Stomach (tissue), 9 donors: Measurements from ENCODE around the gene MAEA. TPM values are rescaled to one million over a fixed set of nuclear protein-coding genes. Genes with fewer than 3 reads are reported as not detected.

Experiments
- DNase-seq, 2 donors: peaks; one replicate each; pipeline versions ENCODE4 v3.0.0 to v3.0.0-alpha.2; 2013 to 2019
- H3K27ac ChIP-seq, 5 donors: fragments of 200-600 bp in 4 of 5; sonication (generic) in 4 of 5; one replicate each; pipeline ENCODE4 v1.5.1; 2013 to 2019; ENCODE audit warnings: mild to moderate bottlenecking in 1 of 5, moderate library complexity in 1 of 5
- H3K27me3 ChIP-seq, 3 donors: fragments of 200-600 bp; sonication (generic); one replicate each; pipeline ENCODE4 v1.5.1; 2017 to 2019; ENCODE audit warnings: mixed run types in 1 of 3
- H3K36me3 ChIP-seq, 4 donors: fragments of 200-600 bp; sonication (generic); 1 replicate in 3 of 4; 2 replicates in 1 of 4; pipeline ENCODE4 v1.5.1; 2016 to 2019
- H3K4me1 ChIP-seq, 4 donors: fragments of 200-600 bp; sonication (generic); one replicate each; pipeline ENCODE4 v1.5.1; 2016 to 2019
- H3K4me3 ChIP-seq, 4 donors: fragments of 200-600 bp; sonication (generic) in 3 of 4; one replicate each; pipeline ENCODE4 v1.5.1; 2016 to 2019; ENCODE audit warnings: mild to moderate bottlenecking in 1 of 4
- H3K9me3 ChIP-seq, 4 donors: fragments of 200-600 bp; sonication (generic); one replicate each; pipeline ENCODE4 v1.5.1; 2016 to 2019
- EP300 ChIP-seq: sonication (generic); formaldehyde crosslinking; IDR thresholded peaks from one replicate; pipeline ENCODE4 v1.6.1; 2017; ENCODE audit warnings: antibody characterized with exemption
- POLR2A ChIP-seq, 4 donors: fragments of 450-650 bp; IDR thresholded peaks; one replicate each; pipeline ENCODE4 v1.6.1; 2016; ENCODE audit warnings: antibody characterized with exemption in 4 of 4, control low read depth in 2 of 4, mild to moderate bottlenecking in 1 of 4, moderate library complexity in 1 of 4
- POLR2AphosphoS5 ChIP-seq, 3 donors: sonication (generic); formaldehyde crosslinking; IDR thresholded peaks; one replicate each; pipeline ENCODE4 v1.6.1; 2016; ENCODE audit warnings: antibody characterized with exemption in 3 of 3
- WGBS, 5 donors: extraction: QIAGEN DNeasy Blood & Tissue Kit in 3 of 5; methylation state at CpG; one replicate each; pipeline versions ENCODE4 v1.1.5 to v1.1.7; 2013 to 2018; 5-methylcytosine and 5-hydroxymethylcytosine counted together
- intact Hi-C: fragments of 100-400 bp; cut with DNase I; formaldehyde crosslinking; loops from one replicate; pipeline ENCODE4 v1.15.1; 2023; ENCODE audit warnings: low total_unique reads
- polyA plus RNA-seq, 3 donors: library from polyadenylated mRNA; stranded (reverse); fragments of 200-250 nt; gene quantifications; one replicate each; pipeline ENCODE4 v1.2.3, GENCODE V29; 2013
- total RNA-seq, 5 donors: library from RNA; depleted of rRNA; stranded (reverse); fragments of >200 nt; gene quantifications; one replicate each; pipeline versions ENCODE4 v1.1.0 to v1.2.3, GENCODE V29; 2014 to 2016
- TF ChIP-seq, protein P1 (sequence below), 7 experiments: fragments of 450-650 bp in 4 of 7; fragments of 200-600 bp in 3 of 7; sonication (generic) in 3 of 7; IDR thresholded peaks; one replicate each; pipeline ENCODE4 v1.5.1; 2016 to 2019; ENCODE audit warnings: antibody characterized with exemption in 7 of 7, control low read depth in 2 of 7, mild to moderate bottlenecking in 1 of 7
- donor health status: healthy with polysubstance abuse.
- donor health status: Bipolar disorder and iron deficiency.
- donor health status: healthy.

MAEA gene
- total and polyA plus RNA-seq, 8 donors: 34.0 to 295 (median 63.0) TPM

DNA sequence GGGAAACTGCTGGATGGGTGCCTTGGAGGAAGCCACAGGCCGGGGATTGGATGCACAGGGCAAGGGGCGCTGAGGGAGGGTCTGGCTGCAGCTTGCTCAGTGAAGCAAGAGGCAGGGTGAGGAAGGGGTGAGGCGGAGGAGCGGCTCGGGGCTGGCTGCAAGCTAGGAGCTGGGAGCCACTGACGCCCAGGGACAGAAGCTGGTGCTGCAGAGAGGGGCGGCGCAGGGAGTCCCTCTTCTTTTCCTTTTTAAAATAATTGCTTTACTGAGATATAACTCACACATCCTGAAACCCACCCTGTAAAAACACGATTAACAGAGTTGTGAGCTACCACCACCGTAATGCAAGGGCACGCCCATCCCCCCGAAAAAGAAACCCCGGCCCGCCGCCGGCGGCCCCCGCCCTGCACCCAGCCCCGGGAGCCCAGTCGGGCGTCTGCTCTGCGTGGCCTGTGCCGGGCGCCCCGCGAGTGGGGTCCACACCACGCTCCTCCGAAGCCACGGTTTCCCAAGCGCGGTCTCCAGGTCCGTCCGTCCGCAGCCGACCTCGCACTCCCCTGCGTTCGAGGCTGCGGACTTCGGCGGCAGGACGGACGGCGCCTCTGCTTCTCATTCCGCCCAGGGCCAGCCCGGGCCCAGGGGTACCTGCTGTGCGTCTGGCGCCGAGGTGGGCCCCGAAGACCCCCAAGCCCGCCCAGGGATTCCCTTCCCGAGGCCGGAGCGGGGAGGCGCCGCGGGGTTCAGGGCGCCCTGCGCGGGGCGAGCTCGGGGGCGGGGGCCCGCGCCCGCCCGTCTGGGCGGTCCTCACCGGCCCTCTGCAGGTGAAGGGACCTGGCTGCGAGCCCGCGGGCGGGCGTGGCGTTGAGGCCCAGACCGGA, 56.5 kb downstream of the MAEA start:
- peaks cover 5 to 20% (median 17%) of the 10 kb centered on the region in 4 donors for H3K36me3 ChIP-seq
- no peaks in the 10 kb centered on the region for H3K9me3 ChIP-seq
- H3K4me1 ChIP-seq: peaks cover 19 to 54% (median 48%) of the 10 kb centered on the region in 4 donors
- intact Hi-C loops: loop anchor here (5.0 kb wide), 1 partner anchor 54 kb away; no protein-coding TSS in a partner anchor
- H3K27me3 ChIP-seq: no peaks in the 10 kb centered on the region
- peak overlapping the region; percentile 90 to 100 (median 100) for H3K27ac ChIP-seq
- TF ChIP-seq EP300: no peak
- peak overlapping the region; percentile 73 to 97 (median 91) for H3K4me3 ChIP-seq
- DNase-seq: peak; percentile 42 to 87
- 0 to 2% (median 1%) methylated on average over 19 to 76 of the region's 76 CpGs for WGBS, 5 donors

DNA sequence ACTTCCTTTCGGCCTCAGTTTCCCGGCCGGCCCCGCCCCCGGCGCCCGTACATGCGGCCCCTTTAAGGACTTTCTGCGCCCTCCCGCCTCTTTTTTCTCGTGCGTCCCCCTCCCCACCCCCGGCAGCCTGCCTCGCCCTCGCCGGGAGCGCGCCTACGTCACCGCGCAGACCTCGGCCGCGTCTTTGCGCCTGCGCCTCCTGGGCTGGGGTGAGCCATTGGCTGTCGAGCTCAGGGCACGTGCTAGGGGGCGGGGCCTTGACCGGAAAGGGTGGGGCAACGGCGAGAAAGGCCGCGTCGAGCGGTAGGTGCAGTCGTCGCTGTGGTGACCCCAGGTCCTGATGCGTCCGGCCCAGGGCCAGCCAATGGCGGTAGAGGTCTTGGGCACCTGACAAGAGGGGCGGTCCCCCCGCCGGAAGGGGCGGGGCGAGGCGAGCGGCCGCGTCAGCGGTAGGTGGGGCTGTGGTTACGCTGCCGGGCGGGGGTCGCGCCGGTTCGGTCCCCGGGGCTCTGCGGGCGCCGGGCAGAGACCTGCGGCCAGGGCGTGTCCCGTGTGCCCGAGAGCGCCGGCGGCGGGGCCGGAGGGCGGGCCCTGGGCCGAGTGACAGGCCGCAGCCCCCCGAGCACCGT, 57.2 kb downstream of the MAEA start, which contains the start of gene UVSSA:
TSS of gene UVSSA (plus strand) at position 428 of the 629 bp plus-strand sequence. CDS start 884 bp downstream, outside the sequence.
- 0 to 1% (median 1%) methylated on average over 10 to 76 of the region's 76 CpGs for WGBS, 5 donors

DNA sequence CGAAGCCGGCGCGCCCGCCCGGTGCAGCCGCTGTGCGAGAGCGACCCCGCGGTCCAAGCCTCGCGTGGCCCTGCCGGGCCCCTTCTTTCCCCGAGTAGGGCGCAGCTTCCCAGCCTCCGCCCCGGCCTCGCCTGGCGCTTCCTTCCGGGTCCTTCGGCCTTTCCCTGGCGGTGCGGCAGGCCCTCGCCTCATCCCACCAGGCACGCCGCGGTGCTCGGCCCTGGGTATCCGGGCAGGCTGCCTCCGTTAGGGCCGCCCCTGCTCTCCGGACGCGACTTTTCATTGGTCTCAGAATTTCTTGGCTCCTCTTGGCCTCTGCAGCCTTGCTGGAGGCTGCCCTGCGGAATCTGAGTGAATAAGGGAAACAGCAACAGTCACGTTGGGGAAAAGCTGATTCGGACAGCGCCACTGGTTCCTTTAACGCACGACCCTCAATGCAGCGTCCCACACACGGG, 57.7 kb downstream of the MAEA start:
- peak; percentile 72 to 91 for DNase-seq
- TF ChIP-seq EP300 (no peak), POLR2A (IDR thresholded peaks at IDR 0.05) (no peak), POLR2AphosphoS5 (IDR thresholded peaks at IDR 0.05) (peak in 2 of 3 donors; percentile 4 to 53)
- TF ChIP-seq, protein P1, sequence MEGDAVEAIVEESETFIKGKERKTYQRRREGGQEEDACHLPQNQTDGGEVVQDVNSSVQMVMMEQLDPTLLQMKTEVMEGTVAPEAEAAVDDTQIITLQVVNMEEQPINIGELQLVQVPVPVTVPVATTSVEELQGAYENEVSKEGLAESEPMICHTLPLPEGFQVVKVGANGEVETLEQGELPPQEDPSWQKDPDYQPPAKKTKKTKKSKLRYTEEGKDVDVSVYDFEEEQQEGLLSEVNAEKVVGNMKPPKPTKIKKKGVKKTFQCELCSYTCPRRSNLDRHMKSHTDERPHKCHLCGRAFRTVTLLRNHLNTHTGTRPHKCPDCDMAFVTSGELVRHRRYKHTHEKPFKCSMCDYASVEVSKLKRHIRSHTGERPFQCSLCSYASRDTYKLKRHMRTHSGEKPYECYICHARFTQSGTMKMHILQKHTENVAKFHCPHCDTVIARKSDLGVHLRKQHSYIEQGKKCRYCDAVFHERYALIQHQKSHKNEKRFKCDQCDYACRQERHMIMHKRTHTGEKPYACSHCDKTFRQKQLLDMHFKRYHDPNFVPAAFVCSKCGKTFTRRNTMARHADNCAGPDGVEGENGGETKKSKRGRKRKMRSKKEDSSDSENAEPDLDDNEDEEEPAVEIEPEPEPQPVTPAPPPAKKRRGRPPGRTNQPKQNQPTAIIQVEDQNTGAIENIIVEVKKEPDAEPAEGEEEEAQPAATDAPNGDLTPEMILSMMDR (IDR thresholded peaks at IDR 0.05): no peak
- Histone ChIP-seq H3K27ac (peak overlapping the region; percentile 98 to 100 (median 100)), H3K4me1 (peaks cover 19 to 62% (median 56%) of the 10 kb centered on the region in 4 donors), H3K4me3 (peak overlapping the region; percentile 73 to 97 (median 91)), H3K27me3 (no peaks in the 10 kb centered on the region), H3K9me3 (no peaks in the 10 kb centered on the region), H3K36me3 (peaks cover 5 to 18% (median 14%) of the 10 kb centered on the region in 4 donors)
- intact Hi-C loops: loop anchor here (5.0 kb wide), 1 partner anchor 55 kb away; no protein-coding TSS in a partner anchor
- WGBS, 5 donors: 0 to 1% (median 0%) methylated on average over 28 to 43 of the region's 43 CpGs

More for the DNA sequence above, 57.2 kb downstream of the MAEA start, which contains the start of gene UVSSA:
- no peaks in the 10 kb centered on the region for H3K27me3 ChIP-seq
- peaks cover 19 to 60% (median 53%) of the 10 kb centered on the region in 4 donors for H3K4me1 ChIP-seq
- H3K36me3 ChIP-seq: peaks cover 5 to 15% (median 12%) of the 10 kb centered on the region in 4 donors
- intact Hi-C loops: loop anchor here (5.0 kb wide), 1 partner anchor 55 kb away; no protein-coding TSS in a partner anchor
- TF ChIP-seq POLR2AphosphoS5 (IDR thresholded peaks at IDR 0.05): peak; percentile 84 to 94 (median 87)
- TF ChIP-seq POLR2A (IDR thresholded peaks at IDR 0.05): no peak
- H3K4me3 ChIP-seq: peak within 1 kb of the TSS; percentile 73 to 97 (median 91)
- no peaks in the 10 kb centered on the region for H3K9me3 ChIP-seq
- H3K27ac ChIP-seq: peak within 1 kb of the TSS; percentile 98 to 100 (median 100)
- peak; percentile 100 for DNase-seq

DNA sequence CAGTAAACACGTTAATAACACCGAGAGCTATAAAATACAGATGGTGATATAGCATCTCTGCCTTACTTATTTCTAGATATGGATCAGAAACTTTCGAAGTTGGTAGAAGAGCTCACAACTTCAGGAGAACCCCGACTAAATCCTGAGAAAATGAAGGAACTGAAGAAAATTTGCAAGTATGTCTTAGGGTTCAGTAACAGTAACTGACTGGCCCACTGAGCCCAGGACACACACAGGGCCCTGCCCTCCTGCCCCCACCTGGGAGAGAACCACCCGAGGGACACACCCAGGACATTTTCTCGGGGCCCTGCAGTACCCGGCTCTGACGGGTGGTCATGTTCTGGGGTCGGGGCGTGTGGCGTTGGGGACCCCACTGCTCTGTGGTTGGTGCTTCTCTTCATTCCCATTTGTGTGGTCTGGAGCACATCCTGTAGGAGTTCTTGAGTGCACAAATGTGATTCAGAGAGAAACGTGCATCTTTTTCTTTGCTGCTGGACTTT, 58.4 kb downstream of the MAEA start:
- 51 to 67% (median 58%) methylated on average over 12 of the region's 12 CpGs for WGBS, 5 donors
- Histone ChIP-seq H3K27ac (peak overlapping the region; percentile 98 to 100 (median 100)), H3K27me3 (no peaks in the 10 kb centered on the region), H3K36me3 (peaks cover 11 to 25% (median 20%) of the 10 kb centered on the region in 4 donors), H3K9me3 (no peaks in the 10 kb centered on the region), H3K4me1 (peaks cover 19 to 62% (median 56%) of the 10 kb centered on the region in 4 donors), H3K4me3 (peak overlapping the region; percentile 73 to 97 (median 91))
- intact Hi-C loops: loop anchor here (5.0 kb wide), 1 partner anchor 56 kb away; no protein-coding TSS in a partner anchor
- TF ChIP-seq, protein P1 (IDR thresholded peaks at IDR 0.05): no peak
- TF ChIP-seq POLR2A (IDR thresholded peaks at IDR 0.05): no peak
- TF ChIP-seq EP300: no peak
- TF ChIP-seq POLR2AphosphoS5 (IDR thresholded peaks at IDR 0.05): no peak
- no peak for DNase-seq
